SU-DHL-6 (cell line): ENCODE data around the gene RIOK1.

Experiments
- H2AFZ ChIP-seq: fragments of 200-600 bp; sonication (generic); 2 replicates; pipeline ENCODE4 v1.6.1; 2014; ENCODE audit warnings: low read depth, mild to moderate bottlenecking, moderate library complexity, mixed read lengths, antibody characterized with exemption, low read length; ENCODE audit not compliant: severe bottlenecking
- H3F3A ChIP-seq: fragments of 200-600 bp; shearing (Covaris generic); 2 replicates; pipeline ENCODE4 v1.6.0; 2016; ENCODE audit warnings: antibody characterized with exemption, mild to moderate bottlenecking; ENCODE audit not compliant: insufficient read depth
- H3K27ac ChIP-seq: fragments of 200-600 bp; sonication (generic); 2 replicates; pipeline ENCODE4 v1.5.1; 2016; ENCODE audit warnings: low read depth, mild to moderate bottlenecking, low read length, moderate library complexity, mixed read lengths
- H3K27me3 ChIP-seq: fragments of 200-600 bp; sonication (generic), shearing (Covaris generic); 2 replicates; pipeline ENCODE4 v1.6.0; 2014; ENCODE audit warnings: mild to moderate bottlenecking, low read length
- H3K36me3 ChIP-seq: fragments of 200-600 bp; sonication (generic); 2 replicates; pipeline ENCODE4 v1.6.1; 2014; ENCODE audit warnings: mild to moderate bottlenecking, low read length, mixed read lengths
- H3K4me2 ChIP-seq: fragments of 300-600, 200-600 bp; shearing (Covaris generic), sonication (generic); 2 replicates; pipeline ENCODE4 v1.6.0; 2014; ENCODE audit warnings: low read length, low read depth, mild to moderate bottlenecking; ENCODE audit not compliant: poor library complexity, severe bottlenecking
- H3K4me3 ChIP-seq: fragments of 200-600 bp; sonication (generic); 2 replicates; pipeline ENCODE4 v1.5.1; 2014; ENCODE audit warnings: antibody characterized with exemption, low read length, mild to moderate bottlenecking, mixed read lengths; ENCODE audit not compliant: insufficient read depth, poor library complexity, severe bottlenecking
- H3K79me2 ChIP-seq: fragments of 200-600 bp; sonication (generic); 2 replicates; pipeline ENCODE4 v1.6.1; 2014; ENCODE audit warnings: mild to moderate bottlenecking, low read length, moderate library complexity; ENCODE audit not compliant: insufficient read depth
- H3K9ac ChIP-seq: fragments of 200-600 bp; sonication (generic); 2 replicates; pipeline ENCODE4 v1.7.0; 2014; ENCODE audit warnings: mild to moderate bottlenecking, low read length
- H3K9me2 ChIP-seq: fragments of 200-600 bp; sonication (generic); replicated peaks from 2 replicates; pipeline ENCODE4 v1.6.1; 2014; ENCODE audit warnings: low read length; ENCODE audit not compliant: insufficient read depth
- H3K9me3 ChIP-seq: fragments of 200-600 bp; sonication (generic); 2 replicates; pipeline ENCODE4 v1.6.1; 2014; ENCODE audit warnings: low read length, mixed read lengths; ENCODE audit not compliant: insufficient read depth
- H4K20me1 ChIP-seq: fragments of 200-600 bp; sonication (generic); 2 replicates; pipeline ENCODE4 v1.6.1; 2014; ENCODE audit warnings: low read depth, mild to moderate bottlenecking, antibody characterized with exemption, low read length, moderate library complexity, mixed read lengths
- EZH2phosphoT487 ChIP-seq: fragments of 200-600 bp; sonication (generic), shearing (Covaris generic); conservative IDR thresholded peaks from 2 replicates; pipeline ENCODE4 v1.6.1; 2018; ENCODE audit warnings: mild to moderate bottlenecking, antibody characterized with exemption, low read length, moderate library complexity, mixed read lengths
- TF ChIP-seq, protein P1 (sequence below): fragments of 200-600 bp; sonication (generic); IDR thresholded peaks from one replicate; pipeline ENCODE4 v1.5.1; 2017; ENCODE audit warnings: antibody characterized with exemption, mild to moderate bottlenecking, low read length, moderate library complexity; ENCODE audit not compliant: insufficient read depth, poor library complexity, severe bottlenecking

The RIOK1 gene

DNA sequence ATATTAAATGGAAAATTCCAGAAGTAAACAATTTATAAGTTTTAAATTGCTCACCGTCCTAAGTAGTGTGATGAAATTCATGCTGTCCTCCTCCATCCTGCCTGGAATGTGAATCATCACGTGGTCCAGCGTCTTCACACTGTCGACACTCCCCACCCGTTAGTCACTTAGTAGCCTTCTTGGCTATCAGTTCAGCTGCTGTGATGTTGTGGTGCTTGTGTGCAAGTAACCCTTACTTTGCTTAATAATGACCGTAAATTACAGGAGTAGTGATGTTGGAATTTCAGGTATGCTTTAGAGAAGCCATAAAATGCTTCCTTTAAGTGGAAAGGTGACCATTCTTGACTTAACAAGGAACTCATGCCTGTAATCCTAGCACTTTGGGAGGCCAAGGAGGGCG lies 25.2 kb downstream of the RIOK1 start:
- H3K79me2 ChIP-seq: no peaks in the 10 kb centered on the region
- no peak overlapping the region for H3K9ac ChIP-seq
- H3K9me3 ChIP-seq: no peaks in the 10 kb centered on the region
- H3K4me2 ChIP-seq: no peak overlapping the region
- H3K4me3 ChIP-seq: no peak overlapping the region
- H4K20me1 ChIP-seq: no peaks in the 10 kb centered on the region
- H3K36me3 ChIP-seq: peaks cover 73% of the 10 kb centered on the region
- no peak overlapping the region for H3K27ac ChIP-seq
- H3K9me2 ChIP-seq: no peaks in the 10 kb centered on the region
- TF ChIP-seq, protein P1, sequence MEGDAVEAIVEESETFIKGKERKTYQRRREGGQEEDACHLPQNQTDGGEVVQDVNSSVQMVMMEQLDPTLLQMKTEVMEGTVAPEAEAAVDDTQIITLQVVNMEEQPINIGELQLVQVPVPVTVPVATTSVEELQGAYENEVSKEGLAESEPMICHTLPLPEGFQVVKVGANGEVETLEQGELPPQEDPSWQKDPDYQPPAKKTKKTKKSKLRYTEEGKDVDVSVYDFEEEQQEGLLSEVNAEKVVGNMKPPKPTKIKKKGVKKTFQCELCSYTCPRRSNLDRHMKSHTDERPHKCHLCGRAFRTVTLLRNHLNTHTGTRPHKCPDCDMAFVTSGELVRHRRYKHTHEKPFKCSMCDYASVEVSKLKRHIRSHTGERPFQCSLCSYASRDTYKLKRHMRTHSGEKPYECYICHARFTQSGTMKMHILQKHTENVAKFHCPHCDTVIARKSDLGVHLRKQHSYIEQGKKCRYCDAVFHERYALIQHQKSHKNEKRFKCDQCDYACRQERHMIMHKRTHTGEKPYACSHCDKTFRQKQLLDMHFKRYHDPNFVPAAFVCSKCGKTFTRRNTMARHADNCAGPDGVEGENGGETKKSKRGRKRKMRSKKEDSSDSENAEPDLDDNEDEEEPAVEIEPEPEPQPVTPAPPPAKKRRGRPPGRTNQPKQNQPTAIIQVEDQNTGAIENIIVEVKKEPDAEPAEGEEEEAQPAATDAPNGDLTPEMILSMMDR: no peak
- TF ChIP-seq EZH2phosphoT487: no peak
- no peaks in the 10 kb centered on the region for H3F3A ChIP-seq
- no peak overlapping the region for H2AFZ ChIP-seq
- no peaks in the 10 kb centered on the region for H3K27me3 ChIP-seq

DNA sequence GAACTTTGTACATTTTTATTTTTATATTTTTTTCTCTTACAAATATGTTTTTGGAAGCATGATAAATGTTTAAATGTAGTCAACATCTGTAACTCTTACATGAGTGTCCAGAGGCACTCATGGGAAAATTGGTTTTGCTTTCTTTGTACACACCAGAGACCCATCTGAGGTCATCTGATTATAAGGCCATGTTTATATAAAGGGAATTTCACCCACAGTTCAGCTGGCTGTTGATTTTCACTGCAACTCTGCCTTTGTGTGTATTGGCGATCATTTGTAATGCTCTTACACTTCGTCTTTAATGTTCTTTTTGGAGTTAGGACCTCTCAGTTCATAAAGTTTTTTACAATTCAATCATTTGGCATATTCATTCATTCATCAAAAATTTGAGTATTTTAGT lies 28.1 kb downstream of the RIOK1 start:
- Histone ChIP-seq H3K4me3 (no peak overlapping the region), H4K20me1 (no peaks in the 10 kb centered on the region), H3K79me2 (no peaks in the 10 kb centered on the region), H2AFZ (no peak overlapping the region), H3K27me3 (no peaks in the 10 kb centered on the region), H3K9ac (no peak overlapping the region), H3K9me3 (no peaks in the 10 kb centered on the region), H3K4me2 (no peak overlapping the region), H3K27ac (no peak overlapping the region), H3K9me2 (no peaks in the 10 kb centered on the region), H3F3A (no peaks in the 10 kb centered on the region), H3K36me3 (peaks cover 50% of the 10 kb centered on the region)
- TF ChIP-seq, protein P1: no peak
- TF ChIP-seq EZH2phosphoT487: no peak

DNA sequence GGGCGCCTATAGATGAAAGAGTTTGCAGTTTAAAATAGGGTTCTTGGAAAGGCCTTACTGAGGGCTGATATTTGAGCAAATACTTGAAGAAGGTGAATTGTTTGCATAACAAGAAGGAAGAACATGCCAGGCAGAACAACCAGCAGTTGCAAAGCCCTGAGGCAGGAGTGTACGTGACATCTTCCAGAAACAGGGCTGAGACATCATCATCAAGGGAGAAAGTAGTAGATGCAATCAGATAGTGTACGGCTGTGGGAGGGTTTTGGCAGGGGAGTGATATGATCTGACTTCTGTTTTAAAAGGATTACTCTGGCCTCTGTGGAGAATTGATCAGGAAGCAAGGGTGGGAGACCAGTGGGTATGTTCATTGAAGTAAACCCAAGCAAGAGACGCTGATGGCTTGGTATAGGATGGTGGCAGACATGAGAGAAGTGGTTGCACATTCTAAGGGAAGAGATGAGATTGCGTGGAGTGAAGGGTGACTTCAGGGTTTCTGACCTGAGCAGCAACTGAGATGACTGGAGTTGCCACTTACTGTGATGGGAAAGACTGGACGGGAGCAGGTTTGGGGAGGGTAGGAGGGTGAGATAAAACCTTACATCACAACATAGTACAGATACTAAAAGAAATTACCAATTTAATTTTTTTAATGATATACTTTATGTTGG lies 28.8 kb downstream of the RIOK1 start:
- no peak overlapping the region for H3K4me3 ChIP-seq
- H3K9ac ChIP-seq: no peak overlapping the region
- H3K9me3 ChIP-seq: no peaks in the 10 kb centered on the region
- no peak overlapping the region for H3K27ac ChIP-seq
- no peaks in the 10 kb centered on the region for H3F3A ChIP-seq
- H4K20me1 ChIP-seq: no peaks in the 10 kb centered on the region
- no peaks in the 10 kb centered on the region for H3K79me2 ChIP-seq
- no peak overlapping the region for H2AFZ ChIP-seq
- H3K9me2 ChIP-seq: no peaks in the 10 kb centered on the region
- peaks cover 44% of the 10 kb centered on the region for H3K36me3 ChIP-seq
- H3K27me3 ChIP-seq: no peaks in the 10 kb centered on the region
- TF ChIP-seq EZH2phosphoT487: no peak
- no peak overlapping the region for H3K4me2 ChIP-seq

DNA sequence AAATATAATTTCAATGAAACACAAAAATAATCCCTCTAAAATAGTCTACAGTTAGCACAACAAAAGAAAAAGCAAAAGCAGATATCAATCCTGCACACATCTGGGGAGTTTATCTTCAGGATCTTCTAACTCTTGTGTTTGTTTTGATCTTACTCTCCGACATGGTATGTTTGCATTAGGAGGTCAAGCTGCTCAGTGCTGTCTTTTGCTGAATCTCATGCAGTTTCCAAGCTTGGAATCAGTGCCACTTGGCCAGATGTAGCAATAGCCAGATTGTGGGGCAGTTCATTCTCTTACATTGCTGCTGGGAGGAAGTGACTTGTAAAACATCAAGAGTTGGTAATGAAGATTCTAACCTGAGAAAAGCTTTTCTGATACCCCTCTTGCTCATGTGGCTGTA lies 29.5 kb downstream of the RIOK1 start:
- H3K9me2 ChIP-seq: no peaks in the 10 kb centered on the region
- H3K9ac ChIP-seq: no peak overlapping the region
- no peak overlapping the region for H2AFZ ChIP-seq
- H3K27ac ChIP-seq: no peak overlapping the region
- TF ChIP-seq, protein P1: no peak
- TF ChIP-seq EZH2phosphoT487: no peak
- no peak overlapping the region for H3K4me2 ChIP-seq
- H3K36me3 ChIP-seq: peaks cover 38% of the 10 kb centered on the region
- no peaks in the 10 kb centered on the region for H3F3A ChIP-seq
- H3K79me2 ChIP-seq: no peaks in the 10 kb centered on the region
- no peaks in the 10 kb centered on the region for H4K20me1 ChIP-seq
- H3K27me3 ChIP-seq: no peaks in the 10 kb centered on the region
- H3K9me3 ChIP-seq: no peaks in the 10 kb centered on the region
- no peak overlapping the region for H3K4me3 ChIP-seq
